ENCODE results near the gene ZMYM2.

Gene ZMYM2

GRCh38 chr13:20105161-20105689 lies 146.7 kb downstream of the ZMYM2 start:
- WGBS, 2 experiments (ENCODE audit: insufficient coverage in 2 of 2): 91% methylated on average over 12 to 13 of the region's 13 CpGs
- H3K27ac ChIP-seq (ENCODE audit: low read depth, low read length, severe bottlenecking): no peak overlapping the region
- no peaks in the 10 kb centered on the region for H3K36me3 ChIP-seq (ENCODE audit: control insufficient read depth, insufficient read depth, low read length)
- H3K9me3 ChIP-seq (ENCODE audit: control insufficient read depth, low read length): no peaks in the 10 kb centered on the region
- H3K4me1 ChIP-seq (ENCODE audit: control insufficient read depth, insufficient read depth, low read length, poor library complexity, severe bottlenecking): peaks cover 8% of the 10 kb centered on the region
- no peak overlapping the region for H3K4me3 ChIP-seq (ENCODE audit: extremely low read depth, insufficient read depth, low read length, poor library complexity, severe bottlenecking)

DNA sequence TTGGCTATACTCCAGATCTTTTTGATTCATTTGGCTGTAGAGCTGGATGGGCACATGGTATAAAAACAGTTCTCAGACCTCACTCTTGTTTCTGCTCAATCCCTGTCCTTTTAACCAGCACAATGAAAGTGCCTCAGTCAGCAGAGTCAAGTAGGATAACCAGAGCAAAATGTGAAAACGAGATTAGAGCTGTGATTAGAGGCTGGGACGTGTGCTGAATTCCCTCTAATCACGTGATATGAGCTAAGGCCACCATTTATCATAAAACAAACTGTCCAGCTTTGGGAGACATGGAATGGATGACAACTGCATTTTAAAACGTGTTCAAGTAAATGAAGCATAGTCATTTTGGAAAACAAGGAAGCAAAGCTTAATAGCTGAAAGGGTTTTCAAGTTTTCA lies 148.2 kb downstream of the ZMYM2 start:
- Histone ChIP-seq H3K36me3 (ENCODE audit: control insufficient read depth, insufficient read depth, low read length) (no peaks in the 10 kb centered on the region), H3K4me3 (ENCODE audit: extremely low read depth, insufficient read depth, low read length, poor library complexity, severe bottlenecking) (no peak overlapping the region), H3K9me3 (ENCODE audit: control insufficient read depth, low read length) (no peaks in the 10 kb centered on the region), H3K27ac (ENCODE audit: low read depth, low read length, severe bottlenecking) (no peak overlapping the region), H3K4me1 (ENCODE audit: control insufficient read depth, insufficient read depth, low read length, poor library complexity, severe bottlenecking) (peaks cover 7% of the 10 kb centered on the region)
- 8 to 45% methylated on average over 2 of the region's 4 CpGs for WGBS, 2 experiments (ENCODE audit: insufficient coverage in 2 of 2)

DNA sequence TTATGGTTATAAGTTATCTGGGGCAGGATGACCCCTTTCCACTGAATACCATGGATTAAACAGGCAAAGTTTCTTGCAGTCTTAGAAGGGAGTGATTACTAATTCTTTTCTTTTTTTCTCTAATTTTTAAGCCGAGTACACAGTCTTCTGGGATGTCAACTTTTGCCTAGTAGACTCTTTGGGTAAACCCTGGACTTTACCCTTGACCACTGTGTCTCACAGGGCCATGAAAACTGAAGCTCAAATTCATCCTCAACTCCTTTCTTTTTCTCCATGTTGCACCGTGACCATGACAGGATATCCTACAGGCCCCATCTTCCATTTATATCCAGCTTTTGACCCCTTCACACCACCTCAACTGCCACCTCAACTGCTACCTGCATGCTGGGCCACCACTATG lies 150.5 kb downstream of the ZMYM2 start:
- Histone ChIP-seq H3K4me1 (ENCODE audit: control insufficient read depth, insufficient read depth, low read length, poor library complexity, severe bottlenecking) (no peaks in the 10 kb centered on the region), H3K9me3 (ENCODE audit: control insufficient read depth, low read length) (no peaks in the 10 kb centered on the region), H3K4me3 (ENCODE audit: extremely low read depth, insufficient read depth, low read length, poor library complexity, severe bottlenecking) (no peak overlapping the region), H3K27ac (ENCODE audit: low read depth, low read length, severe bottlenecking) (no peak overlapping the region), H3K36me3 (ENCODE audit: control insufficient read depth, insufficient read depth, low read length) (no peaks in the 10 kb centered on the region)
- 33 to 89% methylated on average over 1 to 2 of the region's 2 CpGs for WGBS, 2 experiments (ENCODE audit: insufficient coverage in 2 of 2)

- H3K4me3 ChIP-seq (ENCODE audit: extremely low read depth, insufficient read depth, low read length, poor library complexity, severe bottlenecking): no peak overlapping the region
- 78 to 89% methylated on average over 7 to 9 of the region's 10 CpGs for WGBS, 2 experiments (ENCODE audit: insufficient coverage in 2 of 2)
- no peak overlapping the region for H3K27ac ChIP-seq (ENCODE audit: low read depth, low read length, severe bottlenecking)
- H3K4me1 ChIP-seq (ENCODE audit: control insufficient read depth, insufficient read depth, low read length, poor library complexity, severe bottlenecking): no peaks in the 10 kb centered on the region
- H3K36me3 ChIP-seq (ENCODE audit: control insufficient read depth, insufficient read depth, low read length): no peaks in the 10 kb centered on the region
- H3K9me3 ChIP-seq (ENCODE audit: control insufficient read depth, low read length): no peaks in the 10 kb centered on the region
Measured at GRCh38 chr13:20114066-20114610, 155.6 kb downstream of the ZMYM2 start.

GRCh38 chr13:20116213-20116612 lies 157.7 kb downstream of the ZMYM2 start:
- no peak overlapping the region for H3K27ac ChIP-seq (ENCODE audit: low read depth, low read length, severe bottlenecking)
- no peaks in the 10 kb centered on the region for H3K4me1 ChIP-seq (ENCODE audit: control insufficient read depth, insufficient read depth, low read length, poor library complexity, severe bottlenecking)
- 81 to 85% methylated on average over 5 of the region's 6 CpGs for WGBS, 2 experiments (ENCODE audit: insufficient coverage in 2 of 2)
- H3K4me3 ChIP-seq (ENCODE audit: extremely low read depth, insufficient read depth, low read length, poor library complexity, severe bottlenecking): no peak overlapping the region
- H3K9me3 ChIP-seq (ENCODE audit: control insufficient read depth, low read length): no peaks in the 10 kb centered on the region
- no peaks in the 10 kb centered on the region for H3K36me3 ChIP-seq (ENCODE audit: control insufficient read depth, insufficient read depth, low read length)

DNA sequence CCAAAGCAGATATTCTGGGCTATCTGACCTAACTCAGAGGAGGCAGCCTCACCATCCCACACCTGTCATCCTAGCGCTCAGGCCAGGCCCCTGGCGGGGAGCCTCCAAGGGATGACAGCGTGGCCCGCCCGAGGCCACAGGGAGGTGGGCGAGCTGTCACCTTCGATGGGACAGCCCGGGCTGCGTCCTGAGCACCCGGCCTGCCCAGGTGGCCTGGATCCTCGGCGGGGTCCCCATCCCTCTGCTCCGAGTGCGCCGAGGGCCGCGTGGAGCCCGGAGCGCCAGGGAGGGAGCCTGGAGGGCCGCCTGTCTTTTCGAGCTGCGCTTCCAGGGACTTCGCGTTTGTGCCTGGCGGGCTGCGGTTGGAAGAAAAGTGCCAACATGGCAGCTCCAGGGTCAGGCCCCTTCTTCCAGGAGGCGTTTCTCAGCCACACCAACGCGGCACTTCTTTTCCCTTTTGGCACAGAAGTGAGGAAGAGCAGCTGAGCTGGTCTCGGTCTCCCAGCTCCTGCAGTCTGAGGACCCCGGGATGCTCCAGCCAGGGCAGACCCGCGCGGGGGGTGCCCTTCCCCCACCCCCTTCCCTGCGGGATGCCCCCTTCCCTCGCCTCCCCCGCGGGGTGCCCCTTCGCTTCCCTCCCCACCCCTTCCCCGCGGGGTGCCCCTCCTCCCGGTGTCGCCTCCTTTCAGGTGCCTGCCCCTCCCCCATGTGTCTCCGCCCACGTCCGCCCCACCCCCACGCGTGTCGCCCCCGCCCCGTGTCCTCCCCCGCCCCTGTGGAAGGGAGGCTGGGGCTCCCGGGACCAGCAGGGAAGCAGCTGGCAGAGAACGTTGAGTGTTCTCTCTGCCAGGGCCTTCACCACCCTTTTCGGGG lies 160.0 kb downstream of the ZMYM2 start:
- Histone ChIP-seq H3K4me3 (ENCODE audit: extremely low read depth, insufficient read depth, low read length, poor library complexity, severe bottlenecking) (peak overlapping the region; percentile 35), H3K4me1 (ENCODE audit: control insufficient read depth, insufficient read depth, low read length, poor library complexity, severe bottlenecking) (no peaks in the 10 kb centered on the region), H3K27ac (ENCODE audit: low read depth, low read length, severe bottlenecking) (no peak overlapping the region), H3K36me3 (ENCODE audit: control insufficient read depth, insufficient read depth, low read length) (no peaks in the 10 kb centered on the region), H3K9me3 (ENCODE audit: control insufficient read depth, low read length) (no peaks in the 10 kb centered on the region)
- 7 to 11% methylated on average over 25 to 33 of the region's 55 CpGs for WGBS, 2 experiments (ENCODE audit: insufficient coverage in 2 of 2)

DNA sequence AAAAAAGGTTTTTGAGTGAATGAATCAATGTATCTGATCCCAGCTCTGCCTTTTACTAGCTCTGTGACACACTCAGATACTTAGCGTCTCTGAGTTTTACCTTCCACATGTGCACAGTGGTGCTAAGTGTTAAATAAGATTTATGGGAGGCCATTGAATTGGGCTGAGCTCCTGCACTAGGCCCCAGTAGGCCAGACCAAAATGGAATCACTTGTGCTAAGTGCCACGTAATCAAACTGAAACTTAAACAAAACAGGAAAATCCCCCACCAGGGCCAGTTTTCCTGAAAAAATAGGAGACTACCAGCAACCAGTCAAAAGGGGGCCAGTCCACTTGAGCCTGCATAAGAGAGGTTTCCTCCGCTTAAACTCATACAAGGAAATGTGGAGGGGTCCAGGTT lies 161.4 kb downstream of the ZMYM2 start:
- Histone ChIP-seq H3K4me3 (ENCODE audit: extremely low read depth, insufficient read depth, low read length, poor library complexity, severe bottlenecking) (no peak overlapping the region), H3K4me1 (ENCODE audit: control insufficient read depth, insufficient read depth, low read length, poor library complexity, severe bottlenecking) (no peaks in the 10 kb centered on the region), H3K9me3 (ENCODE audit: control insufficient read depth, low read length) (no peaks in the 10 kb centered on the region), H3K36me3 (ENCODE audit: control insufficient read depth, insufficient read depth, low read length) (no peaks in the 10 kb centered on the region), H3K27ac (ENCODE audit: low read depth, low read length, severe bottlenecking) (no peak overlapping the region)
- 100% methylated on average over 1 of the region's 3 CpGs; no CpG with 5 or more reads in 1 of the 2 experiments for WGBS, 2 experiments (ENCODE audit: insufficient coverage in 2 of 2)

DNA sequence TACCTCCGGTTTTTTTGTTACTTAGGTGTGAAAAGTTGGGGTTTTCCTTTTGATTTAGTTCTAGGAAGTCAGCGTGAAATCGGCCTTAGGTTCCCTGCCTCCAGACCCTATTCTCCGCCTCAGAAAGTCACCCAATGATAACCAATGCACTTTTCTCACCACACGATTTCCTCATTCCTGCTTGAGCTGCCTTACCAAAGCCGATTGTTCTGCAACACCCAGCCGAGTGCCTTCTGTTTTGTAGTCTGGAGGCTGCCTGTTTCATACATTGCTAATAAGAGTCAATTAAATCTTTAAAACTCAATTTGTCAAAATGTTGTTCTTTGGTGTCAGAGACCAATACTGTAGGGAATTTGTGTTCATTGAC lies 162.6 kb downstream of the ZMYM2 start:
- no peak overlapping the region for H3K4me3 ChIP-seq (ENCODE audit: extremely low read depth, insufficient read depth, low read length, poor library complexity, severe bottlenecking)
- H3K4me1 ChIP-seq (ENCODE audit: control insufficient read depth, insufficient read depth, low read length, poor library complexity, severe bottlenecking): no peaks in the 10 kb centered on the region
- H3K9me3 ChIP-seq (ENCODE audit: control insufficient read depth, low read length): no peaks in the 10 kb centered on the region
- no peaks in the 10 kb centered on the region for H3K36me3 ChIP-seq (ENCODE audit: control insufficient read depth, insufficient read depth, low read length)
- no peak overlapping the region for H3K27ac ChIP-seq (ENCODE audit: low read depth, low read length, severe bottlenecking)
- WGBS, 2 experiments (ENCODE audit: insufficient coverage in 2 of 2): 40 to 100% methylated on average over 1 of the region's 7 CpGs

DNA sequence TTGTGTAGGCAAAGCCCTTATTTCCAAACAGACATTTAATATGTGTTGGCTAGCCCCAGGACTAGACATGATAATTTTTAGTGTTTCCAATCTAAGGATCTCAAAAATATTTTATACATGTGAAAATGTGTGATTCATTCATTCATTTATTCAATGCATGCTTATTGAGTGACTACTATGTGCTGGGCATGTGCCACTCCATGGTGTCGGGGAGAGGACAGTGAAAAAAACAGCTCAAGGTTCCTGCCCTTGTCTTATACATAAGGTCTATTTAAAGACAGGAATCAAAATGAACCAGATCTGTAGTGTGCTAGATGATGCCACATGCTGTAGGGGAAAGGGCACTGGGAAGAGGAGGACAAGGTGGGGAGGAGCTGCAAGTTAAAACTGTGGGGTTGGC lies 165.8 kb downstream of the ZMYM2 start:
- no peaks in the 10 kb centered on the region for H3K36me3 ChIP-seq (ENCODE audit: control insufficient read depth, insufficient read depth, low read length)
- WGBS, 2 experiments (ENCODE audit: insufficient coverage in 2 of 2): no CpG with 5 or more reads among the region's 1 CpG
- no peaks in the 10 kb centered on the region for H3K4me1 ChIP-seq (ENCODE audit: control insufficient read depth, insufficient read depth, low read length, poor library complexity, severe bottlenecking)
- no peaks in the 10 kb centered on the region for H3K9me3 ChIP-seq (ENCODE audit: control insufficient read depth, low read length)
- no peak overlapping the region for H3K27ac ChIP-seq (ENCODE audit: low read depth, low read length, severe bottlenecking)
- H3K4me3 ChIP-seq (ENCODE audit: extremely low read depth, insufficient read depth, low read length, poor library complexity, severe bottlenecking): no peak overlapping the region

- WGBS, 2 experiments (ENCODE audit: insufficient coverage in 2 of 2): 77 to 89% methylated on average over 2 to 3 of the region's 4 CpGs
- no peak overlapping the region for H3K27ac ChIP-seq (ENCODE audit: low read depth, low read length, severe bottlenecking)
- no peak overlapping the region for H3K4me3 ChIP-seq (ENCODE audit: extremely low read depth, insufficient read depth, low read length, poor library complexity, severe bottlenecking)
Measured at GRCh38 chr13:20125129-20125782, 166.7 kb downstream of the ZMYM2 start.

More at GRCh38 chr13:20125129-20125782, 166.7 kb downstream of the ZMYM2 start:
- Histone ChIP-seq H3K9me3 (ENCODE audit: control insufficient read depth, low read length) (no peaks in the 10 kb centered on the region), H3K4me1 (ENCODE audit: control insufficient read depth, insufficient read depth, low read length, poor library complexity, severe bottlenecking) (no peaks in the 10 kb centered on the region), H3K36me3 (ENCODE audit: control insufficient read depth, insufficient read depth, low read length) (no peaks in the 10 kb centered on the region)

All from mesodermal cell (in vitro differentiated cells).